ENCODE measurements around the gene DAB2IP.
A peak's percentile ranks its signal among the peaks of the same experiment; 100 is the strongest.

The DAB2IP gene

DNA sequence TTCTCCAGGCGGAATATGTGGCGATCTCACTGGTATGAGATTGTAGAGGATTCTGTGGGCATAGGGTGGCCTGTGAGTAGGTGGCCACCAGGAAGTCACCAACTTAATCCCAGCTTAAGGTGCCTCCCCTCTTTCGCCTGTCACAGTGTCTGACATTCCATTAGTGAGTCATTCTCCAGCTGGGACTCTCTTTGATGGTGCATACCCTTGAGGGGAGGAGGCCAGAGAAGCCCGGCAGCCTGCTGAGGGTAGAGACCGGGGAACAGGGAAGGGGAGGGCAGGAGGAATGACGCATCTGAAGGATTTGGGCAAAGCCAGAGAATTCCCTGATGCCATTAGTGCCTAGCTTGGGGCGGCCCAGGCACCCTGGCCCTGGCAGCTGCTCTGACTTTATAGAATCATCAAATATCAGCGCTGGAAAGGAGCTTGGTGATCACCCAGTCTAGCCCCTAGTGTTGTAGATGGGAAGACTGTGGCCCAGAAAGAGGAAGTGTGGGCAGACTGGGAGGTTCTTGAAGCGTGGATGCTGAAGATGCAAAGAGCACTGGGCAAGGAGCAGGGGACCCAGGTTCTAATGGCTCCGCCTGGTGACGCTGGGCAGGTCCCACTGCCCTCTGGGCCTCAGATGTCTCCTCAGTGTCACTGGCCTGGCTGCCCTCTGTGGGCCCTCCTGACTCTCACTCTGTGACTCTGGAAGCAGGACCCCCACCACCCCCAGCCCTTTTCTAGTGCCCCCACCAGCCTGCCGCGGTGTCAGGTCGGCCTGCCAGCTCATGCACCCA is 41.4 kb downstream of the DAB2IP start:
- H3K4me3 ChIP-seq (ENCODE audit: low read depth, low read length), result no peak overlapping the region
- TF ChIP-seq, protein P1, sequence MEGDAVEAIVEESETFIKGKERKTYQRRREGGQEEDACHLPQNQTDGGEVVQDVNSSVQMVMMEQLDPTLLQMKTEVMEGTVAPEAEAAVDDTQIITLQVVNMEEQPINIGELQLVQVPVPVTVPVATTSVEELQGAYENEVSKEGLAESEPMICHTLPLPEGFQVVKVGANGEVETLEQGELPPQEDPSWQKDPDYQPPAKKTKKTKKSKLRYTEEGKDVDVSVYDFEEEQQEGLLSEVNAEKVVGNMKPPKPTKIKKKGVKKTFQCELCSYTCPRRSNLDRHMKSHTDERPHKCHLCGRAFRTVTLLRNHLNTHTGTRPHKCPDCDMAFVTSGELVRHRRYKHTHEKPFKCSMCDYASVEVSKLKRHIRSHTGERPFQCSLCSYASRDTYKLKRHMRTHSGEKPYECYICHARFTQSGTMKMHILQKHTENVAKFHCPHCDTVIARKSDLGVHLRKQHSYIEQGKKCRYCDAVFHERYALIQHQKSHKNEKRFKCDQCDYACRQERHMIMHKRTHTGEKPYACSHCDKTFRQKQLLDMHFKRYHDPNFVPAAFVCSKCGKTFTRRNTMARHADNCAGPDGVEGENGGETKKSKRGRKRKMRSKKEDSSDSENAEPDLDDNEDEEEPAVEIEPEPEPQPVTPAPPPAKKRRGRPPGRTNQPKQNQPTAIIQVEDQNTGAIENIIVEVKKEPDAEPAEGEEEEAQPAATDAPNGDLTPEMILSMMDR (IDR thresholded peaks at IDR 0.05; ENCODE audit: control insufficient read depth, extremely low read depth, insufficient read depth), result no peak
- no peak for DNase-seq (ENCODE audit: low read depth)

DNA sequence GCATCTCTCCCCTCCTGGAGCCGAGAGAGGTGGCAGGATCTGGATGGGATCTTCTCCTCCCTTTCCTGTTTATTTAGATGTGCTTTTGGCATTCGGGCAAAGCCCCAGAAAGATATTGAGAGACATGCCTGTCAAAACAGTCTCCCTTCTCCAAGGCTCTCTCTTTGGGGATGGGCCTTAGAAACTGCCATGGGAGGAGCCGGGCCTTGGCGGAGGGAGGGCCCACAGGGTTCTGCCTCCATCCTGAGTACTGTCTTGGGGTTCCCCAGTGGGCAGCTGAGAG is 41.9 kb downstream of the DAB2IP start:
- DNase-seq (ENCODE audit: low read depth), result no peak
- no peak overlapping the region for H3K4me3 ChIP-seq (ENCODE audit: low read depth, low read length)
- TF ChIP-seq, protein P1 (IDR thresholded peaks at IDR 0.05; ENCODE audit: control insufficient read depth, extremely low read depth, insufficient read depth), result no peak

DNA sequence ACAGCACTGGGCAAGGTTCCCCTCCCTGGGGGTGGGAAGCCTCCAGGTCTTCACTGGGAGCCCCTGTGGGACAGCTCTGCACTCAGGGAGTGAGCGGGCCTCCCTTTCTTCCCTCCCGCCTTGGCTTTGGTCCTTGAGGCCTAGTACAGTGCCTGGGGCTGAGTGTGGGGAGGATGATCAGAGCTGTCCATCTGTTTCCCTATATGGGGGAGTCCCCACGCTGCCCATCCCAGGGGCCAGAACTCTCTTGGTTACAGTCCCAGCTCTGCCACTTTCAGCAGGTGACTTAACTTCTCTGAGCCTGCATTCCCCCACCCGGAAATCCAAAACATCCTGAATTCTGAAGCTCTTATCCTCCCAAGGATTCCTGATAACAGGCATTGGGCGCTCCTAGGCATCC is 42.6 kb downstream of the DAB2IP start:
- DNase-seq (ENCODE audit: low read depth), result no peak
- TF ChIP-seq, protein P1 (IDR thresholded peaks at IDR 0.05; ENCODE audit: control insufficient read depth, extremely low read depth, insufficient read depth), result no peak
- no peak overlapping the region for H3K4me3 ChIP-seq (ENCODE audit: low read depth, low read length)

DNA sequence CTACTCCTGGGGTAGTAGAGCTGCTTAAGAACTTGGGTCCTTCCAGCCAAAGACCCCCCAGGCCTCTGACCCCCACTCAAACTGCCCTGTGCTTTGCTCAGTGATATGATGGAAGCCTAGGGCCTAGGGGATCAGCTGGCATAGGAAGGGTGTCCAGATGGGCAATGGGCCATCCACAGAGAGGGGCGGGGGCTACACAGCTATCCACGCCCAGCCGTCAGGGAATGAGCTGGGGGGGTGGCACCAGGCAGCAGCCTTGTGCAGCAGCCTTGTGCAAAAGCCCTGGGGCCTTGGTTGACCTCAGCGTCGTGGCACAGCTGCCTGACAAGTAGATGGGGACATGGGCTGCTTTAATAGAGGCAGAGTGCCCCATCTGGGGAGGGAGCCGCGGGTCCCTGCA is 43.2 kb downstream of the DAB2IP start:
- H3K4me3 ChIP-seq (ENCODE audit: low read depth, low read length), result no peak overlapping the region

DNA sequence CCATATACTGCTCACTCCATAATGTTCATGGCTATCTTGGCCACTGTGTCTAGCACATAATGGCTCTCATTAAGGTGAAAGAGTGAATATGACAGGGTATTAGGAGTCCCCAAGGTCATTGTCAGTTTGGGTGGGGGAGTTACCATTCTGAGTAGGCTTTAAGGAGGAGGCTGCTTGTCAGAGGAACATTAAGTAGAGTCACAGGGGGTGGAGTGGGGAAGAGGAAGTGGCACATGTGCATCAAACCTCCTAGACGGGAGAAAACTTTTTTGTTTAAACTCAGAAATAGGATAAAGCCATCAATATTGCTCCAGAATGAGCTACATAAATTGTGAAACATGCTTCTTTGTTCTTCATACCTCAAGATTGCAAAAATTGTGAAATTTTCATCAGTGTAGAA is 45.5 kb downstream of the DAB2IP start:
- TF ChIP-seq, protein P1 (IDR thresholded peaks at IDR 0.05; ENCODE audit: control insufficient read depth, extremely low read depth, insufficient read depth), result no peak
- H3K4me3 ChIP-seq (ENCODE audit: low read depth, low read length), result no peak overlapping the region
- DNase-seq (ENCODE audit: low read depth), result no peak

More for the DNA sequence above, 43.2 kb downstream of the DAB2IP start:
- DNase-seq (ENCODE audit: low read depth), result no peak
- TF ChIP-seq, protein P1 (IDR thresholded peaks at IDR 0.05; ENCODE audit: control insufficient read depth, extremely low read depth, insufficient read depth), result no peak

DNA sequence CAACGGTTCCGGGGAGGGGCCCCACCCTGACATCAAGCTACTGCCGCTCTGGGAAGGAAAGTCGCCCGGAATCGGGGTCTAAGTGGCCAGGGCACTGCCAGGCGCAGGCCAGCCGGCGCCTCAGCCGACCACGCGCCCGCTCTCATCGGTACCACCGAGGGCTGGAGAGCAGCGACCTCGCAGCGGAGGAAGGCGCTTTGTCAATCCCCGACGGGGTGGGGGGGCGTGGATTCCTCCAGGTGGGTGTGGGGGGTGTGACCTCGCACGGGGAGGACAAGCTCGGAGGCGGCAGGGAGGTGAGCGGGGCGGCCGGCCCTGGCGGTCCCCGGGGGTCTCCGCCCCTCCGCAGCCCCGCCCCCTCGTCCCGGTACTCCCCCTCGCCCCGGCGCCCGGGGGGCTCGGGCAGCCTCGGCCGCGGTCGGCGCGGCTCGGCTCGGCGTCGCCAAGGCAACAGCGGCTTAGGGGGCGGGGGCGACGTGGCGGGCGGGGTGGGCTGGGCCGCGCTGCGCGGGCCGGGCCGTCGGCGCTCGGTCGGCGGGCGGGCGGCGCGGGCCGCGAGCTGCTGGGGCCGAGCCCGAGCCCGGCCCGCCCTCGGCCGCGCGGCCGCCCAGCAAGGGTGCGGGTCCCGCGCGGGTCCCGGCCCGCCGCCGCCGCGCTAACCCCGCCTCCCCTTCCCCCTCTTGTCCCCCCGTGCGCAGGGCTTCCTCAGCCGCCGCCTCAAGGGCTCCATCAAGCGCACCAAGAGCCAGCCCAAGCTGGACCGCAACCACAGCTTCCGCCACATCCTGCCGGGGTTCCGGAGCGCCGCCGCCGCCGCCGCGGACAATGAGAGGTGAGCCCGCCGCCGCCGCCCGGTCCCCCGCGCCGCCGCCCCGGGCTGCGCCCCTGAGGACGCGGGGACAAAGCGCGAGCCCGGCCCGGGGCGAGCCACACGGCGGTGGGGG is 47.5 kb downstream of the DAB2IP start:
- DNase-seq (ENCODE audit: low read depth), result no peak
- TF ChIP-seq, protein P1 (IDR thresholded peaks at IDR 0.05; ENCODE audit: control insufficient read depth, extremely low read depth, insufficient read depth), result no peak
- peak overlapping the region; percentile 52 for H3K4me3 ChIP-seq (ENCODE audit: low read depth, low read length)
